ENCODE data around the gene DNMT3L.

DNMT3L gene

GRCh38 chr21:44263768-44264167, 2.1 kb upstream of the DNMT3L start:
- Mint-ChIP-seq H3K27me3 (ENCODE audit: low read depth, poor library complexity) (peaks cover 14% of the 10 kb centered on the region), H3K9me3 (no peaks in the 10 kb centered on the region), H3K4me1 (peaks cover 15% of the 10 kb centered on the region), H3K36me3 (ENCODE audit: low read depth) (no peaks in the 10 kb centered on the region), H3K27ac (peak overlapping the region; percentile 90), H3K4me3 (peak overlapping the region; percentile 56)
- TF ChIP-seq CTCF (IDR thresholded peaks at IDR 0.05), result no peak
- no peak for DNase-seq

DNA sequence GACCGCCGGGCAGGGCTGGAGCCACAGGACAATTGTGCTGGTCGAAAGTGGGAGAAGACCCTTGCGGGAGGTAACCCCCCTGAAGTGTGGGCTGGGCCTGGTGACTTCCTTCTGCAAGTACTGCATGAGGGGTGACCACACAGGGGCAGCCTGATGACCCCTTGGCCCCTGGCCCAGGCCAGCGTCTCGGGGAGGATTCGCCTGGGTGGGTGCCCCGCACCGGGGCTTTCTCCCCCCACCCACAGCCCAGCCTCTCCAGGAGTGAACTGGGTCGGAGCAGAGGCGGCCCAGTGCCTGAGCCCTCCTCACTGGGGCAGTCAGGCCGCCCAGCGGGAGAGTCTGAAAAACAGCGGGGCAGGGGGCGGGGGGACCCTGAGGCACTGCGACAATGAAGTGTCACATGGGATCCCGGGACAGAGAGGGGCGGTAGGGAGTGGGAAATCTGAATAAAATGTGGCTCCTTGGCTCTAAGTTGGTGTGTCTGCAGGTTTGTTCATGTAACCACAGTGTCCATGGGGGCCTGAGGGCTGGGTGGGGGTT, 1.6 kb upstream of the DNMT3L start:
- Mint-ChIP-seq H3K27ac (peak overlapping the region; percentile 90), H3K4me3 (peak overlapping the region; percentile 56), H3K9me3 (no peaks in the 10 kb centered on the region), H3K27me3 (ENCODE audit: low read depth, poor library complexity) (peaks cover 18% of the 10 kb centered on the region), H3K36me3 (ENCODE audit: low read depth) (no peaks in the 10 kb centered on the region), H3K4me1 (peaks cover 15% of the 10 kb centered on the region)
- no peak for TF ChIP-seq CTCF (IDR thresholded peaks at IDR 0.05)
- DNase-seq, result peak; percentile 68

- Mint-ChIP-seq H3K27ac (no peak overlapping the region), H3K4me1 (peaks cover 15% of the 10 kb centered on the region), H3K36me3 (ENCODE audit: low read depth) (no peaks in the 10 kb centered on the region), H3K4me3 (no peak overlapping the region), H3K9me3 (no peaks in the 10 kb centered on the region), H3K27me3 (ENCODE audit: low read depth, poor library complexity) (peaks cover 18% of the 10 kb centered on the region)
- TF ChIP-seq CTCF (IDR thresholded peaks at IDR 0.05), result no peak
- DNase-seq, result no peak
Measured at GRCh38 chr21:44262338-44263056, 800 bp upstream of the DNMT3L start.

- H3K4me1 Mint-ChIP-seq, result peaks cover 9% of the 10 kb centered on the region
Measured at GRCh38 chr21:44260791-44261631, 686 bp downstream of the DNMT3L start.

GRCh38 chr21:44260066-44260465, 1.6 kb downstream of the DNMT3L start:
- Mint-ChIP-seq H3K4me3 (no peak overlapping the region), H3K36me3 (ENCODE audit: low read depth) (no peaks in the 10 kb centered on the region), H3K9me3 (no peaks in the 10 kb centered on the region)

More at GRCh38 chr21:44260791-44261631, 686 bp downstream of the DNMT3L start:
- Mint-ChIP-seq H3K4me3 (no peak overlapping the region), H3K9me3 (no peaks in the 10 kb centered on the region), H3K36me3 (ENCODE audit: low read depth) (no peaks in the 10 kb centered on the region), H3K27me3 (ENCODE audit: low read depth, poor library complexity) (peaks cover 18% of the 10 kb centered on the region), H3K27ac (no peak overlapping the region)
- DNase-seq, result no peak
- TF ChIP-seq CTCF (IDR thresholded peaks at IDR 0.05), result no peak

More at GRCh38 chr21:44260066-44260465, 1.6 kb downstream of the DNMT3L start:
- Mint-ChIP-seq H3K27ac (no peak overlapping the region), H3K4me1 (peaks cover 9% of the 10 kb centered on the region), H3K27me3 (ENCODE audit: low read depth, poor library complexity) (peaks cover 18% of the 10 kb centered on the region)
- DNase-seq, result no peak
- TF ChIP-seq CTCF (IDR thresholded peaks at IDR 0.05), result no peak
